ENCODE measurements around the gene IFT57.
A peak's percentile ranks its signal among the peaks of the same experiment; 100 is the strongest.

The IFT57 gene

DNA sequence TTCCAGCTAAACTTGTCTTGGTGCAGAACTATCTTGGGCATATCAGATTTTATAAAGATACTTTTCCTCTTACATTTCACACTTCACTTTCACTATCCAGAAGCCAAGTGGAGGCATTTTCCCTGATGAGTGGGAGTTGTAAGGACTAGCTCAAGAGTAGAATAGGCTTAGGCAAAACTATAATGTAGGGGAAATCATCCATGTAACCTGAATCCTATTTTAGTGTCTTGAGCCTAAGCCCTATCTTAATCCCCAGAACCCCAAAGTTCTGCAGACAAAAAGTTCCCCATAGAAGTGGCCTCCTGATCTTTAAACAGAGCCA lies 89.2 kb downstream of the IFT57 start:
- Mint-ChIP-seq H3K27ac (peak overlapping the region; percentile 95), H3K9me3 (ENCODE audit: low read depth) (peaks cover 7% of the 10 kb centered on the region), H3K36me3 (peaks cover 68% of the 10 kb centered on the region), H3K4me1 (ENCODE audit: low read depth) (peaks cover 92% of the 10 kb centered on the region), H3K4me3 (peak overlapping the region; percentile 73), H3K27me3 (no peaks in the 10 kb centered on the region)

- Mint-ChIP-seq H3K9me3 (ENCODE audit: low read depth) (peaks cover 7% of the 10 kb centered on the region), H3K4me1 (ENCODE audit: low read depth) (peaks cover 94% of the 10 kb centered on the region), H3K27me3 (no peaks in the 10 kb centered on the region), H3K36me3 (peaks cover 67% of the 10 kb centered on the region), H3K4me3 (peak overlapping the region; percentile 73), H3K27ac (peak overlapping the region; percentile 95)
These were observed 90.6 kb downstream of the IFT57 start for GRCh38 chr3:108131475-108132134.

GRCh38 chr3:108130701-108131474 lies 91.3 kb downstream of the IFT57 start:
- Mint-ChIP-seq H3K27ac (peak overlapping the region; percentile 95), H3K27me3 (no peaks in the 10 kb centered on the region), H3K4me1 (ENCODE audit: low read depth) (peaks cover 90% of the 10 kb centered on the region), H3K9me3 (ENCODE audit: low read depth) (peaks cover 7% of the 10 kb centered on the region), H3K4me3 (peak overlapping the region; percentile 73), H3K36me3 (peaks cover 62% of the 10 kb centered on the region)

DNA sequence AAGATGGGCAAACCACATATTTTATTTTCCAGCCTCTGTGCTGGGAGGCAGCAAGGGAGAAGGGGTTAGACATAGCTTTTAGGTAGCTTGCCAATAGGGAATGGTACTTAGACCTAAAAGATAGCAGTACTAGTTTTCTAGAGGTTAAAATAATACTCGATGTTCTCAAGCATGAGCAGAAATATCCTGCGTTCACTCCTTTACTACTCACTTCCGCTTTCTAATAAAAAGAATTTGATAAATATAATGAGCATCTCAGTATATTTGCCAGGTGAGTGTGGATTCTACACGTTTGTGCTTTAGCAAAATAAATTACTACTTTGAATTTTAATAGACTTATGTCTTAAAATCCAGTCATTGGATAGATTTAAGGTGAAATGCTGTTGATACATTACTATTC lies 92.0 kb downstream of the IFT57 start:
- H3K4me3 Mint-ChIP-seq = peak overlapping the region; percentile 73
- peaks cover 59% of the 10 kb centered on the region for H3K36me3 Mint-ChIP-seq
- peaks cover 7% of the 10 kb centered on the region for H3K9me3 Mint-ChIP-seq (ENCODE audit: low read depth)
- H3K4me1 Mint-ChIP-seq (ENCODE audit: low read depth) = peaks cover 86% of the 10 kb centered on the region
- H3K27ac Mint-ChIP-seq = peak overlapping the region; percentile 95
- no peaks in the 10 kb centered on the region for H3K27me3 Mint-ChIP-seq

- peaks cover 7% of the 10 kb centered on the region for H3K9me3 Mint-ChIP-seq (ENCODE audit: low read depth)
- peaks cover 80% of the 10 kb centered on the region for H3K4me1 Mint-ChIP-seq (ENCODE audit: low read depth)
- peaks cover 42% of the 10 kb centered on the region for H3K36me3 Mint-ChIP-seq
- peak overlapping the region; percentile 97 for H3K27ac Mint-ChIP-seq
- H3K4me3 Mint-ChIP-seq = peak overlapping the region; percentile 96
- no peaks in the 10 kb centered on the region for H3K27me3 Mint-ChIP-seq
These were observed 94.8 kb downstream of the IFT57 start for GRCh38 chr3:108127301-108127988.

- peaks cover 76% of the 10 kb centered on the region for H3K4me1 Mint-ChIP-seq (ENCODE audit: low read depth)
- peaks cover 31% of the 10 kb centered on the region for H3K36me3 Mint-ChIP-seq
- H3K27ac Mint-ChIP-seq = peak overlapping the region; percentile 100
These were observed 95.9 kb downstream of the IFT57 start for GRCh38 chr3:108126348-108126747.

DNA sequence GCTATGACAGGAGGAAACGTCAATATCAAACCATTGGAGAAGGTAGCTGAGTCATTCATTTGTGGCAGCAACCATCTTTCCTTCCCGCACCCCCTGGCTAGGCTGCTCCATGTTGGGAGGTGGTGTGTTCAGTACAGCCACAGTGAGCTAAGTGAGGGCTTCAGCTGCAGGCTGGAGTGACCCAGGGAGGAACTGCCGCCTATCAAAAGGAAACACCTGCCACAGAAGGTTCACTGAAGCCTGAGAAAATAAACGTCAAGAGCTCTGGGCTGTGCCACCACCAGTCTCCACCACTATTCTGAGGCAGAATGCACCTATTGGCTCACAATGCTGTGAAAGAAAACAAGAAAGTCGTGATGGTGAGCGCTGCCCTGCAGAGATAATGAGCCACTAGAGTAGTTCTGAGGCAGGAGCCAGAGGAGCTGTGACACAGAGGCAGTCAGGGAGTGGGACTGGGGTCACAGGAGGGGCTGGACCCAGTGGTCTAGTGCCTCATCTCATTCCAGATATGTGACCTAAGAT lies 96.6 kb downstream of the IFT57 start:
- Mint-ChIP-seq H3K4me1 (ENCODE audit: low read depth) (peaks cover 74% of the 10 kb centered on the region), H3K9me3 (ENCODE audit: low read depth) (peaks cover 7% of the 10 kb centered on the region), H3K27ac (peak overlapping the region; percentile 100), H3K4me3 (peak overlapping the region; percentile 96), H3K36me3 (peaks cover 29% of the 10 kb centered on the region), H3K27me3 (no peaks in the 10 kb centered on the region)

More at GRCh38 chr3:108126348-108126747, 95.9 kb downstream of the IFT57 start:
- Mint-ChIP-seq H3K27me3 (no peaks in the 10 kb centered on the region), H3K9me3 (ENCODE audit: low read depth) (peaks cover 7% of the 10 kb centered on the region), H3K4me3 (peak overlapping the region; percentile 96)

- peak overlapping the region; percentile 100 for H3K27ac Mint-ChIP-seq
- H3K9me3 Mint-ChIP-seq (ENCODE audit: low read depth) = peaks cover 7% of the 10 kb centered on the region
- peaks cover 72% of the 10 kb centered on the region for H3K4me1 Mint-ChIP-seq (ENCODE audit: low read depth)
- peaks cover 29% of the 10 kb centered on the region for H3K36me3 Mint-ChIP-seq
- H3K27me3 Mint-ChIP-seq = no peaks in the 10 kb centered on the region
- peak overlapping the region; percentile 96 for H3K4me3 Mint-ChIP-seq
These were observed 97.1 kb downstream of the IFT57 start for GRCh38 chr3:108125153-108125543.

DNA sequence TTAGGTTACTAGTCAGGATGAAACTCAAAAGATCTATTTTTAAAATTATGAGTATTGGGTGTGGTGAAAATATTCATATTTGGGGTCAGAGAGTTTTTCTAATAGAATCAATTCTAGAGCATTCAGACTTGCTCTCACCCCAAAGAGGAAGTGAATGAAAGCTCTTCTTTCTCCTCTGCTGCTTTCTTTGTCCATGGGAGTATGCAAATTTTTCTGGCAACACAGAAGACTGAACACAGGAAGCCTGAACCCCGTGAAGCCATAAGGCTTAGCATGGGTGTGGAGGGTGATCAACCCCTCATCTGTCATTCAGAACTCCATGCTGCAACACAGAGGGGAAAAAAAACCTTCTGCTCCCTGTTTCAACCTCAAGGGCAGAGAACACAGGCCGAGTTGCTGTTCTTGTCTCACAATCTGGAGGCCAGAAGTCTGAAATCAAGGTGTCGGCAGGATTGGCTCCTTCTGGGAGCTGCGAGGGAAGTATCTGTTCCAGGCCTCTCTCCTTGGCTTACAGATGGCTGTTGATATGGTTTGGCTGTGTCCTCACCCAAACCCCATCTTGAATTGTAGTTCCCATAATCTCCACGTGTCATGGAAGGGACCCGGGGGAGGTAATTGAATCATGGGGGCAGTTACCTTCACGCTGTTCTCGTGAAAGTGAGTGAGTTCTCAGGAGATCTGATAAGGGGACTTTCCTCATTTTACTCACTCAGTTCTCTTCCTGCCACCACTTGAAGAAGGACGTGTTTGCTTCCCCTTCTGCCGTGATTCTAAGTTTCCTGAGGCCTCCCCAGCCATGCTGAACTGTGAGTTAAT lies 97.7 kb downstream of the IFT57 start:
- Mint-ChIP-seq H3K36me3 (peaks cover 26% of the 10 kb centered on the region), H3K27ac (peak overlapping the region; percentile 100), H3K9me3 (ENCODE audit: low read depth) (peaks cover 7% of the 10 kb centered on the region), H3K4me3 (peak overlapping the region; percentile 96), H3K4me1 (ENCODE audit: low read depth) (peaks cover 72% of the 10 kb centered on the region), H3K27me3 (no peaks in the 10 kb centered on the region)

DNA sequence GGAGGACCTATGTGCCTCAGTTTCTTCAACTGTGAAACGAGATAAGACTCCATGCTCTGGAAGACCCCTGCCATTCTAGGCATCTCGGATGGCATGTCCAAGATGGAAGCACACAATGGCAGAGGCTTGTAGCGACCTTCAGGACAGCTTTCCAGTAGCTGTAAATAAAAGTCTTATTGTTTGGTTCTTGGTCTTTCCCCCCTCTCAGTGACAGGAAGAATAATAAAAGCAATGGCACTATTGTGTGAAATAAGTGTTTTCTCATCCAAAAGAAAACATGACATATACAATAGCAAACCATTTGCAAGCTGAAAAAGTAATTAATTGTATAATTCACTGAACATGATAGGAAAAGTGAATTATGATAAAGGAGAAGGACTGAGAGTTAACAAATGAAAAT lies 98.9 kb downstream of the IFT57 start:
- H3K4me3 Mint-ChIP-seq = peak overlapping the region; percentile 96
- no peaks in the 10 kb centered on the region for H3K27me3 Mint-ChIP-seq
- peaks cover 72% of the 10 kb centered on the region for H3K4me1 Mint-ChIP-seq (ENCODE audit: low read depth)
- peak overlapping the region; percentile 100 for H3K27ac Mint-ChIP-seq
- H3K36me3 Mint-ChIP-seq = peaks cover 13% of the 10 kb centered on the region
- H3K9me3 Mint-ChIP-seq (ENCODE audit: low read depth) = peaks cover 3% of the 10 kb centered on the region

GRCh38 chr3:108122276-108122675 lies 99.9 kb downstream of the IFT57 start:
- H3K36me3 Mint-ChIP-seq = peaks cover 6% of the 10 kb centered on the region
- H3K4me3 Mint-ChIP-seq = no peak overlapping the region
- no peaks in the 10 kb centered on the region for H3K9me3 Mint-ChIP-seq (ENCODE audit: low read depth)
- H3K27me3 Mint-ChIP-seq = no peaks in the 10 kb centered on the region
- peaks cover 73% of the 10 kb centered on the region for H3K4me1 Mint-ChIP-seq (ENCODE audit: low read depth)
- peak overlapping the region; percentile 100 for H3K27ac Mint-ChIP-seq

DNA sequence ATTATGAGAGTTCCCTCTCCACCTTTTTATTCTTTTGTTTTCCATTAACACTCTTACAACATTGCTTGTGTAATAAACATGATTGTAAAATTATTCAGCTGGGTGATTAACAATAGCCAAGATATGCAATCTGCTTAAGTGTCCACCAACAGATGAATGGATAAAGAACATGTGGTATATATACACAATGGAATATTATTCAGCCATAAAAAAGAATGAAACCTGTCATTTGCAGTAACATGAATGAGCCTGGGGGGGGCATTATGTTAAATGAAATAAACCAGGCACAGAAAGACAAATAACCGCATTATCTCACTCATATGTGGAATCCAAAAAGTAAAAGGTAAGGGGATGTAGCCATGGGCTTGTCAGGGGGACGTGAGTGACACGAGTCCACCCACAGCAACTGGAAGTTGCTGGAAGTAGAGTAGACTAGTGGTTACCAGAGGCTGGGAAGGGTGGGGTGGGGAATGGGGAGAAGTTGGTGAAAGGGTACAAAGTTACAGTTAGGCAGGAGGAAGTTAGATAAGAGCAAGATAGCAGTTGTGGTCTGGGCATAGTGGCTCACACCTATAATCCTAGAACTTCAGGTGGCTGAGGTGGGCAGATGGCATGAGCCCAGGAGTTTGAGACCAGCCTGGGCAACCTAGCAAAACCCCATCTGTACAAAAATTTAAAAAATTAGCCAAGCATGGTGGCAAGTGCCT lies 102.7 kb downstream of the IFT57 start:
- H3K4me1 Mint-ChIP-seq (ENCODE audit: low read depth) = peaks cover 64% of the 10 kb centered on the region
- H3K4me3 Mint-ChIP-seq = no peak overlapping the region
- no peaks in the 10 kb centered on the region for H3K36me3 Mint-ChIP-seq
- H3K9me3 Mint-ChIP-seq (ENCODE audit: low read depth) = no peaks in the 10 kb centered on the region
- no peaks in the 10 kb centered on the region for H3K27me3 Mint-ChIP-seq
- peak overlapping the region; percentile 82 for H3K27ac Mint-ChIP-seq

GRCh38 chr3:108118038-108118768 lies 104.0 kb downstream of the IFT57 start:
- H3K36me3 Mint-ChIP-seq = no peaks in the 10 kb centered on the region
- peak overlapping the region; percentile 82 for H3K27ac Mint-ChIP-seq

More at GRCh38 chr3:108118038-108118768, 104.0 kb downstream of the IFT57 start:
- Mint-ChIP-seq H3K27me3 (no peaks in the 10 kb centered on the region), H3K9me3 (ENCODE audit: low read depth) (no peaks in the 10 kb centered on the region), H3K4me1 (ENCODE audit: low read depth) (peaks cover 51% of the 10 kb centered on the region), H3K4me3 (peak overlapping the region; percentile 51)

Data from activated naive CD8-positive, alpha-beta T cell (primary cell).